ENCODE data around the gene COL8A1.

Gene COL8A1

DNA sequence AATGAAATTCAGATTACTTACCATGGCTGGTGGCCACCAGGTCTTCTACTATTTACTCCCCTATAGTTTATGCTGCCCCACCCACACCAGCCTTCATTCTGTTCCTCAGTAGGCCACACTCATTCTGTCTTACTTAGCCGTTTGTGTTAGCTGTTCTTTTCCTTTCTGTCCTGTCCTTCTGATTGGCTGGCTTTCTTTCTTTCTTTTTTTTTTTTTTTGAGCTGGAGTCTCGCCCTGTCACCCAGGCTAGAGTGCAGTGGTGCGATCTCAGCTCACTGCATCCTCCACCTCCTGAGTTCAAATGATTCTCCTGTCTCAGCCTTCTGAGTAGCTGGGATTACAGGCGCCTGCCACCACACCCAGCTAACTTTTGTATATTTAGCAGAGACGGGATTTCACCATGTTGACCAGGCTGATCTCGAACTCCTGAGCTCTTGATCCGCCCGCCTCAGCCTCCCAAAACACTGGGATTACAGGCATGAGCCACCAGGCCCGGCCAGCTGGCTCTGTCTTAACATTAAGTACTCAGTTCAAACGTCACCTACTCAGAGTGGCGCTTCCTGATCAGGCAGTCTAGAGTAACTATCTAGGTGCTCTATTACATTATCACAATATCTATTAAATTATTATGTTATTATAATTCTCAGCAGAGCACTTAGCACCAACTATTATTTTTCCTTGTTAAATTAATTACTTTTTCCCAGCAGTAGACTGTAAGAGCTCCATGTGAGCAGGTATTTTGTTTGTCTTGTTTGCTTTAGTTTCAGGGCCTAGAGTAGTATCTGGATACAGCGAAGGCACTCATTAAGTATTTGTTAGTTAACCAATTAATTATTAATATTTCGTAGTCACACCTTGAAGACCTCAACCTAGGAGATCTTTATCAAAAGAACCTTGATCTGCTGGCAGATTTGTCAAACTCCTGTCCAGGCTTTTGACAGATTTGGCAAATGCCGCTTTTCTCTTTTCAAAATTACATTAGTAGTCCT lies 185.6 kb downstream of the COL8A1 start:
- no peak for DNase-seq
- no peak overlapping the region for H2AFZ ChIP-seq (ENCODE audit: low read length)
- no peak overlapping the region for H3K27ac ChIP-seq (ENCODE audit: low read length)
- H4K20me1 ChIP-seq (ENCODE audit: insufficient read depth, low read length), result no peaks in the 10 kb centered on the region
- H3K36me3 ChIP-seq (replicated peaks; ENCODE audit: insufficient read depth, low read length), result no peaks in the 10 kb centered on the region
- H3K4me3 ChIP-seq (ENCODE audit: low read length), result no peak overlapping the region
- peaks cover 71% of the 10 kb centered on the region for H3K79me2 ChIP-seq (ENCODE audit: low read length)
- no peaks in the 10 kb centered on the region for H3K9me2 ChIP-seq (replicated peaks; ENCODE audit: insufficient read depth, low read length)
- H3K9ac ChIP-seq (ENCODE audit: low read length), result no peak overlapping the region
- TF ChIP-seq, protein P1, sequence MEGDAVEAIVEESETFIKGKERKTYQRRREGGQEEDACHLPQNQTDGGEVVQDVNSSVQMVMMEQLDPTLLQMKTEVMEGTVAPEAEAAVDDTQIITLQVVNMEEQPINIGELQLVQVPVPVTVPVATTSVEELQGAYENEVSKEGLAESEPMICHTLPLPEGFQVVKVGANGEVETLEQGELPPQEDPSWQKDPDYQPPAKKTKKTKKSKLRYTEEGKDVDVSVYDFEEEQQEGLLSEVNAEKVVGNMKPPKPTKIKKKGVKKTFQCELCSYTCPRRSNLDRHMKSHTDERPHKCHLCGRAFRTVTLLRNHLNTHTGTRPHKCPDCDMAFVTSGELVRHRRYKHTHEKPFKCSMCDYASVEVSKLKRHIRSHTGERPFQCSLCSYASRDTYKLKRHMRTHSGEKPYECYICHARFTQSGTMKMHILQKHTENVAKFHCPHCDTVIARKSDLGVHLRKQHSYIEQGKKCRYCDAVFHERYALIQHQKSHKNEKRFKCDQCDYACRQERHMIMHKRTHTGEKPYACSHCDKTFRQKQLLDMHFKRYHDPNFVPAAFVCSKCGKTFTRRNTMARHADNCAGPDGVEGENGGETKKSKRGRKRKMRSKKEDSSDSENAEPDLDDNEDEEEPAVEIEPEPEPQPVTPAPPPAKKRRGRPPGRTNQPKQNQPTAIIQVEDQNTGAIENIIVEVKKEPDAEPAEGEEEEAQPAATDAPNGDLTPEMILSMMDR (IDR thresholded peaks at IDR 0.05; ENCODE audit: low read length), result no peak
- TF ChIP-seq EZH2 (optimal IDR thresholded peaks at IDR 0.05; ENCODE audit: low read depth, low read length) (no peak), EZH2phosphoT487 (IDR thresholded peaks at IDR 0.05; ENCODE audit: low read length) (no peak)
- H3K27me3 ChIP-seq (replicated peaks; ENCODE audit: insufficient read depth, low read length), result no peaks in the 10 kb centered on the region
- peaks cover 4% of the 10 kb centered on the region for H3K4me1 ChIP-seq (ENCODE audit: low read length)
- no peak overlapping the region for H3K4me2 ChIP-seq (ENCODE audit: low read depth, low read length)
- H3K9me3 ChIP-seq (replicated peaks; ENCODE audit: insufficient read depth, low read length), result no peaks in the 10 kb centered on the region
- no peaks in the 10 kb centered on the region for H3F3A ChIP-seq (ENCODE audit: insufficient read depth, low read length)

DNA sequence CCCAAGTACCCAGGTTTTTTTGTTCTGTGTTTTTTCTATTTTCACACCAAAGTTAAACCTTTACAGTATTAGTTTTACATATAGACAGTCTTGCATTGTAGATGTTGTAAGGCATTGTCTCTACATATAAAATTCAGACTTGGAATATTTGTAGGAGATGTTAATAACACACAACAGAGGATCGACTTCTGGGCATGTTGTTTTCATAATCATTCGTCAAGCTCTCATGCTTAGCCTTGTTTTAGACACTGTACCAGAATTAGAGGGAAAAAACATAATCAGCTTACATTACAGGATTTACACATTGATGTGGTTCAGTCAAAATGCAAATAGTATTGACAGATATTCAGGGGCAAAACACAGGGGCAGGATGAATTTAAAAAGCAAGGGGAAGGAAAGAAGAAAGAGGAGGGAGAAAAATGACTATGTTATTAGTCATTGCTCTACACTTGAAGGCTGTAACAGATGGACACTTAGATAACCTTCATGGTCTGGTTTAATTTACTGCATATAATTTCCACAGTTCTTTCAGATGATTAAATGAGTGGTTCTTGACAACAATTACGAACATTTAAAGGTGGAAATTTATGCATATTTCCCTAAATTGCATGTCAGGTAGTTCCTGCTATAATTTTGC lies 186.7 kb downstream of the COL8A1 start:
- Histone ChIP-seq H3K9ac (ENCODE audit: low read length) (no peak overlapping the region), H3K9me3 (replicated peaks; ENCODE audit: insufficient read depth, low read length) (no peaks in the 10 kb centered on the region), H3K4me2 (ENCODE audit: low read depth, low read length) (no peak overlapping the region), H3K79me2 (ENCODE audit: low read length) (peaks cover 73% of the 10 kb centered on the region), H3K36me3 (replicated peaks; ENCODE audit: insufficient read depth, low read length) (no peaks in the 10 kb centered on the region), H3K27ac (ENCODE audit: low read length) (no peak overlapping the region), H3K27me3 (replicated peaks; ENCODE audit: insufficient read depth, low read length) (no peaks in the 10 kb centered on the region), H2AFZ (ENCODE audit: low read length) (no peak overlapping the region), H4K20me1 (ENCODE audit: insufficient read depth, low read length) (no peaks in the 10 kb centered on the region), H3K4me3 (ENCODE audit: low read length) (no peak overlapping the region), H3K9me2 (replicated peaks; ENCODE audit: insufficient read depth, low read length) (no peaks in the 10 kb centered on the region), H3K4me1 (ENCODE audit: low read length) (no peaks in the 10 kb centered on the region), H3F3A (ENCODE audit: insufficient read depth, low read length) (no peaks in the 10 kb centered on the region)
- TF ChIP-seq EZH2phosphoT487 (IDR thresholded peaks at IDR 0.05; ENCODE audit: low read length), result no peak
- TF ChIP-seq, protein P1 (IDR thresholded peaks at IDR 0.05; ENCODE audit: low read length), result no peak
- TF ChIP-seq EZH2 (optimal IDR thresholded peaks at IDR 0.05; ENCODE audit: low read depth, low read length), result no peak
- no peak for DNase-seq

DNA sequence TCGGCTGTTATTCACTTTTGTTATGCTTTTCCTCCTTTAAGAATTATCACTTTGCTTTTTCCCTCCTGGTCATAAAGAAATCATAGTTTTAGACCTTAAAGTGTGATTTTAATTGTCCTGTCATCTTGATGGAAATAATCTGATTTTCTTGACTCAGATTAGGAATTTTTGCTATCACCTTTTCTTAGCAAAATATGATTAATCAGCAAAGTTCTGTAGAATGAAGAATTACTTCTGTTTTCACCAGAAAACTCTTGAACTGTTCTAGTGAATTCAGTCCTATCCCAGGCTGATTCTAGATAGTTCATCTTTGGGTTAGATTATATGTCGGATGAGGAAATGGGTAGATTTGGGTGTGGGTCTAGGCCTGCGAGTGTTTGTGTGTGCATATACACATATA lies 191.4 kb downstream of the COL8A1 start:
- Histone ChIP-seq H3K4me1 (ENCODE audit: low read length) (no peaks in the 10 kb centered on the region), H3K9me3 (replicated peaks; ENCODE audit: insufficient read depth, low read length) (no peaks in the 10 kb centered on the region), H3K79me2 (ENCODE audit: low read length) (peaks cover 74% of the 10 kb centered on the region), H2AFZ (ENCODE audit: low read length) (no peak overlapping the region), H3K4me2 (ENCODE audit: low read depth, low read length) (no peak overlapping the region), H3K27ac (ENCODE audit: low read length) (no peak overlapping the region), H3K36me3 (replicated peaks; ENCODE audit: insufficient read depth, low read length) (no peaks in the 10 kb centered on the region), H3K9me2 (replicated peaks; ENCODE audit: insufficient read depth, low read length) (no peaks in the 10 kb centered on the region), H4K20me1 (ENCODE audit: insufficient read depth, low read length) (no peaks in the 10 kb centered on the region), H3K9ac (ENCODE audit: low read length) (no peak overlapping the region), H3F3A (ENCODE audit: insufficient read depth, low read length) (no peaks in the 10 kb centered on the region), H3K4me3 (ENCODE audit: low read length) (no peak overlapping the region), H3K27me3 (replicated peaks; ENCODE audit: insufficient read depth, low read length) (no peaks in the 10 kb centered on the region)
- TF ChIP-seq, protein P1 (IDR thresholded peaks at IDR 0.05; ENCODE audit: low read length), result no peak
- DNase-seq, result no peak
